C4-2B (cell line): Measurements from ENCODE around the gene CFAP69.
"Not testable (repeated sequence)": the region's sequence is repeated elsewhere in the genome, so short reads cannot be mapped to it uniquely, and the experiment has no call there.

Experiments used
- H3K27ac ChIP-seq: fragments of 450-650 bp; 2 replicates; pipeline ENCODE4 v1.5.1; 2017
- ZFX ChIP-seq: fragments of 450-650 bp; IDR thresholded peaks from 2 replicates; pipeline ENCODE4 v1.6.1; 2017
- TF ChIP-seq, protein P1 (sequence below): fragments of 450-650 bp; conservative IDR thresholded peaks from 2 replicates; pipeline ENCODE4 v1.5.1; 2017; ENCODE audit warnings: mild to moderate bottlenecking

CFAP69 gene

DNA sequence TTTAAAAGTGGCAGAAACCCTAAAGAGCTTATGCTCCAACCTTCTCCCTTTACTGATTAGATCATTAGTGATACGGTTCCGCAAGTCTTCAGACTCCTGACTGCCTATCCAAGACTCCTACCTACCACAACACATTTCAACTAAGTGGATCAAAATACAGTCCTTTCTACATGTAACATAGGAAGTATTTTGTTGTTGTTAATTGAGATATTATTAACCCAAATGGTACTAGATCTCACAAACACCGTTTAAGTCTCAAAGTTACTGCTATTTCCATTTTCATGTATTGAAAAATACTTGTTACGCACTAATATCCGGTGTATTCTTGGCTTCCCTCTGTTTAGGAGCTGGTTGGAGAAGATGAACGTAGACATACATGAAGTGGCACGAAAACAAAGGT is 75.0 kb downstream of the CFAP69 start:
- TF ChIP-seq, protein P1, sequence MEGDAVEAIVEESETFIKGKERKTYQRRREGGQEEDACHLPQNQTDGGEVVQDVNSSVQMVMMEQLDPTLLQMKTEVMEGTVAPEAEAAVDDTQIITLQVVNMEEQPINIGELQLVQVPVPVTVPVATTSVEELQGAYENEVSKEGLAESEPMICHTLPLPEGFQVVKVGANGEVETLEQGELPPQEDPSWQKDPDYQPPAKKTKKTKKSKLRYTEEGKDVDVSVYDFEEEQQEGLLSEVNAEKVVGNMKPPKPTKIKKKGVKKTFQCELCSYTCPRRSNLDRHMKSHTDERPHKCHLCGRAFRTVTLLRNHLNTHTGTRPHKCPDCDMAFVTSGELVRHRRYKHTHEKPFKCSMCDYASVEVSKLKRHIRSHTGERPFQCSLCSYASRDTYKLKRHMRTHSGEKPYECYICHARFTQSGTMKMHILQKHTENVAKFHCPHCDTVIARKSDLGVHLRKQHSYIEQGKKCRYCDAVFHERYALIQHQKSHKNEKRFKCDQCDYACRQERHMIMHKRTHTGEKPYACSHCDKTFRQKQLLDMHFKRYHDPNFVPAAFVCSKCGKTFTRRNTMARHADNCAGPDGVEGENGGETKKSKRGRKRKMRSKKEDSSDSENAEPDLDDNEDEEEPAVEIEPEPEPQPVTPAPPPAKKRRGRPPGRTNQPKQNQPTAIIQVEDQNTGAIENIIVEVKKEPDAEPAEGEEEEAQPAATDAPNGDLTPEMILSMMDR, result no peak
- no peak for TF ChIP-seq ZFX
- no peak overlapping the region for H3K27ac ChIP-seq

DNA sequence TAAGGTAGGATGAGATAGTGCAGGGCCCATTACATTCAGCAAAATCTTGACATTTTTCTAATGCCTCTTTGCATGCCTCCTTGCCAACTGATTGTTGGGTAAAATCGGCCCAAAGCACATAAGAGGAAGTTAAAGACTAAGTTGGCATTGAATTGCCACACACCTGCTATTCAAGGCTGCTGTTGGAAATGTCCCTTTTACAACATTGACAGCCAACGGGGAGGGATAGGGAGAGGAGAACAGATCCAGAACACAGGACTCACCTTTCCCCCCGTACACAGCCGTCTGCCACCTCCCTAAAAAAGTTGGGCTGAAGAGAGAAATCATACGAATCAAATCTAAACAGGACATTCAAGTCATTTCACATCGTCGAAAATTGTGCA is 75.4 kb downstream of the CFAP69 start:
- TF ChIP-seq, protein P1, result no peak
- TF ChIP-seq ZFX, result no peak
- no peak overlapping the region for H3K27ac ChIP-seq

DNA sequence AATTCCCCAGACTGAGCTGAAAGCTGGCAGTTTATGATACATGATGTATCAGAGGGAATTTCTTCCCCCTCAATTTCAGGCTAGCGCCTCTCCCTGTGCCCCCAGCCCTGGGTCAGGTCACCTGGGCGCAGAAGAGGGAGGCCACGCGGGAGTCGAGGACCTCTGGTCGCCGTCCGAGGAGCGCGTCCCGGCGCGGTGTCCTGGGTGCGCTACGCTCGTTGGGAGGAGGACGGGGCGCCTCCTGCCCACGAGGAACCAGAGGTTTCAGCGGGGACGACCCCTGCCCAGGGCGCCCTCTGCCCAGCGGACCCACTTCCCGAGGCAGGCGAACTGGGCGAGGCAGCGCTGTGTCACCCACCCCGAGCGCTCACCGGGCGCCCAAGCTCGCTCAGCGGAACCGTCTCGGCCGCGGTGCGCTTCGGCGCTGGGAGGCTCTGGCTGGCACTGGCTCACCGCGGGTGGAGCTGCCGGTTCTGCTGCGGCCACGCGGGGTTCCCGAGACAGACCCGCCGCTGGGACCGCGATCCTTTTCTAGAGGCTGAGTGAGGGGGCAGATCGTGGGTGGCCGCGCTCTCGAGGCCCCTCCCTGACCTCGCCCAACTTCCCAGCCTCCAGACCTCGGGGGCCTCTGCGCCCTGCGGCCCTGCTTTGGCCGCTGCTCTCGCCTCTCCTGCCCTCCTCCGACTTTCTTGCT is 76.0 kb downstream of the CFAP69 start, which contains the start of gene FAM237B:
Gene FAM237B, minus strand, starts transcription at position 504 of the 694 bp plus-strand sequence. CDS start 1,556 bp downstream, outside the sequence.
- TF ChIP-seq ZFX, result no peak
- TF ChIP-seq, protein P1, result no peak
- H3K27ac ChIP-seq, result no peak within 1 kb of the TSS

DNA sequence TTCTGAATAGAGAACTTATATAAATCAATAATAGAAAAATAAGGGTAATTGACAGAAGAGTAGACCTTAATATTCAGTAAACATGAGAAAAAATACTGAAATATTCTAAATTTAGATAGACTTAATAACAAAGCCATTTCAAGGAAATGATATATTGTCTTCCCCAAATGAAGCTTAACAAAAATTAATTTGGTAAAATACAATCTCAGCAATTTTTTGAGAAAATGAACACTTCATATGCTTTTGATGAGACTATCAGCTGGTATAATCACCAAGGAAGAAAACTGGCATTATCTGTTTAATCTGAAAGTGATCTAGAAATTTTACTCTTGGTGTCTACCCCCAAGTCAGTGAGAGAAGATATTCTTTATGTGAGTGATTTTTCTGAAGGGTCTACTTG is 77.9 kb downstream of the CFAP69 start:
- no peak for TF ChIP-seq ZFX
- TF ChIP-seq, protein P1, result no peak

DNA sequence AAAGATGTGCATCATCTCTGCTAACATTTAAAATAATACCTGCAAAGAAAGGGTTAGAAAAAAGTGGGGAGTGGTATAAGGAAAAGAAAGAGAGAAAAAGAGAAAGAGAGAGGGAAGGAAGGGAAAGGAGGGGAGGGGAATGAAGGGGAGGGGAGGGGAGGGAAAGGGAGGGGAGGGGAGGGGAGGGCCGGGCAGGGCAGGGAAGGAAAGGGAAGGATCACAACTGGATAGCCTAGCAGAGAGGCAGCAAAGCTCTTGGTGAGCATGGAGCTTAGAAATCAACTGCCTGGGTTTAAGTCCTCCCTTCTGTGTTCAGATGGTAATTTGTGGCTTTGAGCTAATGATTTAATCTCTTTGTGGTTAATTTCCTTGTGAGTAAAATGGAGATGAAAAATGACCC is 81.5 kb downstream of the CFAP69 start:
- no peak overlapping the region for H3K27ac ChIP-seq
- TF ChIP-seq, protein P1, result no peak
- no peak for TF ChIP-seq ZFX

More for the DNA sequence above, 77.9 kb downstream of the CFAP69 start:
- H3K27ac ChIP-seq, result no peak overlapping the region

DNA sequence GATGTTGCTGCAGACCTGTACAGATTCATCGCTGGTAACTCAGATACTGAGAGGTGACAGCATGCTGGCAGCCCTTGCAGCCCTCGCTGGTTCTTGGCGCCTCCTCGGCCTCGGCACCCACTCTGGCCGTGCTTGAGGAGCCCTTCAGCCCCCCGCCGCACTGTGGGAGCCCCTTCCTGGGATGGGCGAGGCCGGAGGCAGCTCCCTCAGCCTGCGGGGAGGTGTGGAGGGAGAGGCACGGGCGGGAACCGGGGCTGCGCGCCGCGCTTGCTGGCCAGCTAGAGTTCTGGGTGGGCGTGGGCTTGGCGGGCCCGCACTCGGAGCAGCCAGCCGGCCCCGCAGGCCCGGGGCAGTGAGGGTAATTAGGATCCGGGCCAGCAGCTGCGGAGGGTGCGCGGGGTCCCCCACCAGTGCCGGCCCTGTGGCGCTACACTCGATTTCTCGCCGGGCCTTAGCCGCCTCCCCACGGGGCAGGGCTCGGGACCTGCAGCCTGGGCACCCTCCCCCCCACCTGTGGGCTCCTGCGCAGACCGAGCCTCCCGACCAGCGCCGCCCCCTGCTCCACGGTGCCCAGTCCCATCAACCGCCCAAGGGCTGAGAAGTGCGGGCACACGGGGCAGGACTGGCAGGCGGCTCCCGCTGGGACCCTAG is 89.3 kb downstream of the CFAP69 start:
- TF ChIP-seq, protein P1, result no peak
- no peak for TF ChIP-seq ZFX
- H3K27ac ChIP-seq, result peak overlapping the region; percentile 4; the same call in 1 of the 2 replicates

DNA sequence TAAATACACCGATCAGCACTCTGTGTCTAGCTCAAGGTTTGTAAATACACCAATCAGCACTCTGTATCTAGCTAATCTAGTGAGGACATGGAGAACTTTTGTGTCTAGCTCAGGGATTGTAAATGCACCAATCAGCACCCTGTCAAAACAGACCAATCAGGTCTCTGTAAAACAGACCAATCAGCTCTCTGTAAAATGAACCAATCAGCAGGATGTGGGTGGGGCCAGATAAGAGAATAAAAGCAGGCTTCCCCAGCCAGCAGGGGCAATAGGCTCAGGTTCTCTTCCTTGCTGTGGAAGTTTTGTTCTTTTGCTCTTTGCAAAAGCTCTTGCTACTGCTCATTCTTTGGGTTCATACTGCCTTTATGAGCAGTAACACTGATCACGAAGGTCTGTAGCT is 90.0 kb downstream of the CFAP69 start:
- not testable (repeated sequence) for H3K27ac ChIP-seq
